Measurements from ENCODE around the gene LSM11. TPM values are rescaled to one million over a fixed set of nuclear protein-coding genes. Genes with fewer than 3 reads are reported as not detected.

Gene LSM11
- total RNA-seq, 1 experiment from 2014 or later, result 1.6 TPM

- H3K4me1 ChIP-seq (ENCODE audit: control insufficient read depth, insufficient read depth, low read length), result no peaks in the 10 kb centered on the region
- H3K36me3 ChIP-seq (ENCODE audit: control insufficient read depth, insufficient read depth, low read length), result no peaks in the 10 kb centered on the region
- H3K27me3 ChIP-seq (ENCODE audit: control insufficient read depth, insufficient read depth, low read length), result no peaks in the 10 kb centered on the region
- H3K9me3 ChIP-seq (ENCODE audit: control insufficient read depth, insufficient read depth, low read depth, low read length), result no peaks in the 10 kb centered on the region
- no peak for ATAC-seq
- POLR2A ChIA-PET, result no interaction called here
- DNase-seq (ENCODE audit: low read depth, low spot score), result no peak
- TF ChIP-seq CTCF (IDR thresholded peaks at IDR 0.05) (no peak), POLR2AphosphoS5 (IDR thresholded peaks at IDR 0.05; ENCODE audit: low read depth, low read length) (no peak), SIN3A (IDR thresholded peaks at IDR 0.05; ENCODE audit: borderline replicate concordance, insufficient read depth, low read depth, low read length) (no peak), TCF7L2 (IDR thresholded peaks at IDR 0.05; ENCODE audit: low read depth, low read length) (no peak), REST (IDR thresholded peaks at IDR 0.05; ENCODE audit: insufficient read depth in 1 of 2, low read depth in 2 of 2, low read length in 1 of 2) (no peak)
- intact Hi-C loops (cut with micrococcal nuclease; ENCODE audit: unreplicated experiment), result loop anchor here (10.0 kb wide), 1 partner anchor 280 kb away; no protein-coding TSS in a partner anchor
- in situ Hi-C loops (cut with HindIII; ENCODE audit: low pct_unique_long_range_greater_than_20kb, low sequenced_read_pairs), result no loop called here
- H3K4me3 ChIP-seq (ENCODE audit: low read depth in 2 of 2, low read length in 2 of 2), result no peak overlapping the region
- CTCF ChIA-PET, result no interaction called here
- H3K27ac ChIP-seq (ENCODE audit: low read length), result no peak overlapping the region
- BruUV-seq (replicated peaks), result no TSS peak
Measured at GRCh38 chr5:157714596-157714864, 29.0 kb upstream of the LSM11 start.

- ATAC-seq, result peak; percentile 91
- CTCF ChIA-PET, result interaction anchor here (0.6 to 1.0 kb wide), 4 partner anchors 49 to 393 kb away, joined by 3 to 6 read pairs (median 6); no protein-coding TSS in a partner anchor
- H3K27me3 ChIP-seq (ENCODE audit: control insufficient read depth, insufficient read depth, low read length), result no peaks in the 10 kb centered on the region
- no peak overlapping the region for H3K27ac ChIP-seq (ENCODE audit: low read length)
- in situ Hi-C loops (cut with HindIII; ENCODE audit: low pct_unique_long_range_greater_than_20kb, low sequenced_read_pairs), result no loop called here
- intact Hi-C loops (cut with micrococcal nuclease; ENCODE audit: unreplicated experiment), result loop anchor here (5.0 to 10.0 kb wide), 3 partner anchors 51 to 391 kb away; no protein-coding TSS in a partner anchor
- H3K4me1 ChIP-seq (ENCODE audit: control insufficient read depth, insufficient read depth, low read length), result no peaks in the 10 kb centered on the region
- no TSS peak for BruUV-seq (replicated peaks)
- DNase-seq (ENCODE audit: low read depth, low spot score), result peak; percentile 48
- no peaks in the 10 kb centered on the region for H3K9me3 ChIP-seq (ENCODE audit: control insufficient read depth, insufficient read depth, low read depth, low read length)
- no peak overlapping the region for H3K4me3 ChIP-seq (ENCODE audit: low read depth in 2 of 2, low read length in 2 of 2)
- no peaks in the 10 kb centered on the region for H3K36me3 ChIP-seq (ENCODE audit: control insufficient read depth, insufficient read depth, low read length)
- POLR2A ChIA-PET, result no interaction called here
- TF ChIP-seq SIN3A (IDR thresholded peaks at IDR 0.05; ENCODE audit: borderline replicate concordance, insufficient read depth, low read depth, low read length), result no peak
- TF ChIP-seq TCF7L2 (IDR thresholded peaks at IDR 0.05; ENCODE audit: low read depth, low read length), result no peak
- no peak for TF ChIP-seq REST (IDR thresholded peaks at IDR 0.05; ENCODE audit: insufficient read depth in 1 of 2, low read depth in 2 of 2, low read length in 1 of 2)
- TF ChIP-seq POLR2AphosphoS5 (IDR thresholded peaks at IDR 0.05; ENCODE audit: low read depth, low read length), result no peak
- peak; percentile 77 for TF ChIP-seq CTCF (IDR thresholded peaks at IDR 0.05)
Measured at GRCh38 chr5:157718519-157718918, 25.0 kb upstream of the LSM11 start.

Measured in Panc1 (cell line).